GM10847 (cell line): Measurements from ENCODE around the gene PANX3.

Experiments used
- POLR2A ChIP-seq: IDR thresholded peaks from 2 replicates; pipeline ENCODE4 v1.6.1; 2011; ENCODE audit not compliant: insufficient read length; ENCODE audit errors: extremely low read depth

PANX3 gene

GRCh38 chr11:124602193-124602592 lies 9.0 kb upstream of the PANX3 start:
- TF ChIP-seq POLR2A: no peak

GRCh38 chr11:124605719-124606118 lies 5.5 kb upstream of the PANX3 start:
- no peak for TF ChIP-seq POLR2A

GRCh38 chr11:124608147-124608546 lies 3.1 kb upstream of the PANX3 start:
- no peak for TF ChIP-seq POLR2A

GRCh38 chr11:124610295-124610694 lies 933 bp upstream of the PANX3 start:
- no peak for TF ChIP-seq POLR2A

- no peak for TF ChIP-seq POLR2A
Observed at GRCh38 chr11:124612045-124612444, 817 bp downstream of the PANX3 start.

GRCh38 chr11:124612567-124613246 lies 1.5 kb downstream of the PANX3 start:
- TF ChIP-seq POLR2A: no peak

- TF ChIP-seq POLR2A: no peak
Observed at GRCh38 chr11:124618863-124619262, 7.6 kb downstream of the PANX3 start.

- TF ChIP-seq POLR2A: peak; percentile 95
Observed at GRCh38 chr11:124622531-124623451, 11.6 kb downstream of the PANX3 start, which contains the start of gene TBRG1. Gene TBRG1 (plus strand): TSS chr11:124622864. CDS start chr11:124623084, 220 bp downstream.

- no peak for TF ChIP-seq POLR2A
Observed at GRCh38 chr11:124623861-124624525, 12.8 kb downstream of the PANX3 start.

- TF ChIP-seq POLR2A: no peak
Observed at GRCh38 chr11:124625504-124626168, 14.4 kb downstream of the PANX3 start.

GRCh38 chr11:124627546-124627945 lies 16.3 kb downstream of the PANX3 start:
- no peak for TF ChIP-seq POLR2A

- no peak for TF ChIP-seq POLR2A
Observed at GRCh38 chr11:124629961-124630360, 18.7 kb downstream of the PANX3 start.

- TF ChIP-seq POLR2A: no peak
Observed at GRCh38 chr11:124633355-124633754, 22.1 kb downstream of the PANX3 start.

GRCh38 chr11:124635932-124636331 lies 24.7 kb downstream of the PANX3 start:
- no peak for TF ChIP-seq POLR2A

- no peak for TF ChIP-seq POLR2A
Observed at GRCh38 chr11:124638500-124638899, 27.3 kb downstream of the PANX3 start.

GRCh38 chr11:124639186-124639585 lies 28.0 kb downstream of the PANX3 start:
- TF ChIP-seq POLR2A: no peak

- TF ChIP-seq POLR2A: no peak
Observed at GRCh38 chr11:124640666-124641065, 29.4 kb downstream of the PANX3 start.
